Keratinocyte (primary cell): ENCODE data around the gene HELZ2. TPM values are rescaled to one million over a fixed set of nuclear protein-coding genes. Genes with fewer than 3 reads are reported as not detected.

Experiments used
- DNase-seq: peaks from one replicate; pipeline ENCODE4 v3.0.0-alpha.2; 2011; ENCODE audit warnings: low read depth, missing footprints, low spot score
- FAIRE-seq: peaks from 2 replicates; lab custom pipeline; 2011; peaks lifted over from hg19 to GRCh38; lab: Jason Lieb, UNC
- H2AFZ ChIP-seq: 2 replicates; pipeline ENCODE4 v1.6.0; 2012; ENCODE audit warnings: low read length, control low read depth, inconsistent platforms; ENCODE audit not compliant: control insufficient read depth
- H3K27ac ChIP-seq: 2 replicates; pipeline ENCODE4 v1.5.1; 2011; ENCODE audit warnings: low read length; ENCODE audit not compliant: control insufficient read depth, insufficient read depth
- H3K27me3 ChIP-seq: 3 replicates; pipeline ENCODE4 v1.6.0; 2011; ENCODE audit warnings: low read length; ENCODE audit not compliant: control insufficient read depth, insufficient read depth; ENCODE audit errors: extremely low read depth
- H3K36me3 ChIP-seq, 2 experiments: 2 replicates in 1 of 2; 3 replicates in 1 of 2; pipeline ENCODE4 v1.5.1; 2011; ENCODE audit warnings: low read length in 2 of 2, mild to moderate bottlenecking in 1 of 2; ENCODE audit not compliant: control insufficient read depth in 2 of 2, insufficient read depth in 2 of 2; ENCODE audit errors: extremely low read depth in 1 of 2
- H3K4me1 ChIP-seq: 3 replicates; pipeline ENCODE4 v1.5.1; 2011; ENCODE audit warnings: low read length; ENCODE audit not compliant: control insufficient read depth, insufficient read depth; ENCODE audit errors: extremely low read depth
- H3K4me2 ChIP-seq: 3 replicates; pipeline ENCODE4 v1.6.0; 2011; ENCODE audit warnings: low read depth, low read length; ENCODE audit not compliant: control insufficient read depth, insufficient read depth; ENCODE audit errors: extremely low read depth
- H3K4me3 ChIP-seq, 3 experiments: fragments of 200-600 bp in 1 of 3; sonication (generic) in 1 of 3; 2 replicates in 2 of 3; 3 replicates in 1 of 3; pipeline ENCODE4 v1.5.1; 2011 to 2016; ENCODE audit warnings: low read length in 3 of 3, mild to moderate bottlenecking in 3 of 3, control low read depth in 2 of 3, inconsistent platforms in 1 of 3, low read depth in 1 of 3, mixed read lengths in 1 of 3, mixed run types in 1 of 3, moderate library complexity in 1 of 3; ENCODE audit not compliant: control insufficient read depth in 2 of 3, insufficient read depth in 2 of 3; ENCODE audit errors: extremely low read depth in 1 of 3
- H3K79me2 ChIP-seq: 2 replicates; pipeline ENCODE4 v1.6.0; 2012; ENCODE audit warnings: low read length; ENCODE audit not compliant: control insufficient read depth, insufficient read depth
- H3K9ac ChIP-seq: 3 replicates; pipeline ENCODE4 v1.6.0; 2011; ENCODE audit warnings: low read length; ENCODE audit not compliant: control insufficient read depth, insufficient read depth; ENCODE audit errors: extremely low read depth
- H3K9me1 ChIP-seq: 3 replicates; pipeline ENCODE4 v1.6.0; 2011; ENCODE audit warnings: low read length; ENCODE audit not compliant: control insufficient read depth, insufficient read depth; ENCODE audit errors: extremely low read depth
- H3K9me3 ChIP-seq: 2 replicates; pipeline ENCODE4 v1.5.1; 2012; ENCODE audit warnings: low read depth, low read length; ENCODE audit not compliant: control insufficient read depth
- H4K20me1 ChIP-seq: 3 replicates; pipeline ENCODE4 v1.6.0; 2011; ENCODE audit warnings: low read length; ENCODE audit not compliant: control insufficient read depth, insufficient read depth; ENCODE audit errors: extremely low read depth
- CTCF ChIP-seq, 3 experiments: IDR thresholded peaks in 1 of 3; conservative IDR thresholded peaks in 1 of 3; optimal IDR thresholded peaks in 1 of 3; 2 replicates in 2 of 3; 3 replicates in 1 of 3; pipeline versions ENCODE3 to v1.5.1; 2011; ENCODE audit warnings: low read length in 3 of 3, mild to moderate bottlenecking in 3 of 3, moderate library complexity in 2 of 3, control low read depth in 1 of 3, inconsistent platforms in 1 of 3; ENCODE audit not compliant: insufficient read depth in 2 of 3; ENCODE audit errors: extremely low read depth in 1 of 3
- EZH2 ChIP-seq: IDR thresholded peaks from one replicate; pipeline ENCODE4 v1.6.1; 2012; ENCODE audit warnings: inconsistent platforms, mild to moderate bottlenecking, low read length, moderate library complexity
- dilution Hi-C: fragments of 300-500 bp; cut with MboI; formaldehyde crosslinking; loops from one replicate; pipeline ENCODE4 v1.7.0; 2020; ENCODE audit warnings: low sequenced_read_pairs; ENCODE audit not compliant: extremely low pct_ligation_motif_present
- polyA plus RNA-seq, 5 experiments: library from polyadenylated mRNA; depleted of rRNA in 3 of 5; stranded (reverse) in 3 of 5; stranded (forward) in 1 of 5; unstranded in 1 of 5; fragments of >200 nt; gene quantifications; 1 replicate in 1 of 5; 2 replicates in 3 of 5; 3 replicates in 1 of 5; pipeline versions ENCODE4 v1.2.1 to v1.2.3, GENCODE V29; 2011 to 2012; ENCODE audit warnings: missing spikeins in 2 of 5, low read depth in 1 of 5, low replicate concordance in 1 of 5

HELZ2 gene
- polyA plus RNA-seq, 1 donor (not counting 4 experiments of a cell fraction or from before 2014, with no cell fraction given) = 14.8 TPM

GRCh38 chr20:63543733-63544132 lies 30.3 kb downstream of the HELZ2 start:
- dilution Hi-C loops = no loop called here
- FAIRE-seq = no peak

DNA sequence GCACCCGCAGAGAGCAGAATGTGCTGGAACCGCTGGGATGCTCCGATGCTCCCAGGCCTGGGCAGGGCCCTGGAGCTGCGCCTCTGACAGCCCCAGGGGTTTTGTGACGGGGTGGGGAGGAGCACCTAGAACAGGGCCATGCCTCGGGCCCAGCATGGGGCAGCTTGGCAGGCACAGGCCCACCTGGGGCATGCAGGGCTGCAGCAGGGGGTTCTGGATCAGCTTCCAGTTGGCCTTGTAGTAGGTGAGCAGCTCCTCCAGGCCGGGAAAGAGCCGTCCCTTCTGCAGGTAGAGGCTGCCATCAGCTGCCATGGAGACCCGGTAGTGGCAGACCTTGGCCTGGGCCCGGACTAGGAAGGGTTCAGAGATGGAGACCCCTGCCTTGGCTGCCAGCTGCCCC lies 30.9 kb downstream of the HELZ2 start:
- Histone ChIP-seq H2AFZ (no peak overlapping the region), H3K9me3 (no peaks in the 10 kb centered on the region), H3K9ac (no peak overlapping the region), H3K27me3 (peaks cover under 1% of the 10 kb centered on the region), H3K79me2 (no peaks in the 10 kb centered on the region), H3K9me1 (no peaks in the 10 kb centered on the region), H3K4me3 (no peak overlapping the region), H3K27ac (no peak overlapping the region), H4K20me1 (no peaks in the 10 kb centered on the region), H3K4me1 (peaks cover 46% of the 10 kb centered on the region), H3K4me2 (no peak overlapping the region), H3K36me3 (no peaks in the 10 kb centered on the region)
- TF ChIP-seq CTCF (optimal IDR thresholded peaks at IDR 0.05 in 1 of 3, IDR thresholded peaks at IDR 0.05 in 1 of 3, conservative IDR thresholded peaks at IDR 0.05 in 1 of 3; ENCODE audit: extremely low read depth in 1 of 3, insufficient read depth in 2 of 3, low read length in 3 of 3) (no peak), EZH2 (no peak)
- no peak for DNase-seq
- dilution Hi-C loops = no loop called here
- FAIRE-seq = no peak

More at GRCh38 chr20:63543733-63544132, 30.3 kb downstream of the HELZ2 start:
- no peaks in the 10 kb centered on the region for H3K9me3 ChIP-seq
- no peak overlapping the region for H3K9ac ChIP-seq
- H4K20me1 ChIP-seq = no peaks in the 10 kb centered on the region
- H3K27me3 ChIP-seq = peaks cover 3% of the 10 kb centered on the region
- no peak overlapping the region for H2AFZ ChIP-seq
- DNase-seq = no peak
- TF ChIP-seq CTCF (optimal IDR thresholded peaks at IDR 0.05 in 1 of 3, IDR thresholded peaks at IDR 0.05 in 1 of 3, conservative IDR thresholded peaks at IDR 0.05 in 1 of 3; ENCODE audit: extremely low read depth in 1 of 3, insufficient read depth in 2 of 3, low read length in 3 of 3) (no peak), EZH2 (no peak)
- no peak overlapping the region for H3K4me2 ChIP-seq
- no peaks in the 10 kb centered on the region for H3K79me2 ChIP-seq
- no peak overlapping the region for H3K4me3 ChIP-seq
- H3K9me1 ChIP-seq = no peaks in the 10 kb centered on the region
- H3K36me3 ChIP-seq = no peaks in the 10 kb centered on the region
- H3K4me1 ChIP-seq = peaks cover 42% of the 10 kb centered on the region
- no peak overlapping the region for H3K27ac ChIP-seq
